HEK293 (cell line): ENCODE data around the gene ANKRD35.

Experiments
- BCL11A ChIP-seq: fragments of 450-650 bp; formaldehyde crosslinking; IDR thresholded peaks from 2 replicates; pipeline ENCODE4 v1.5.1; 2016; ENCODE audit warnings: low read depth, missing biosample characterization, missing genetic modification characterization
- KLF1 ChIP-seq: fragments of 450-650 bp; formaldehyde crosslinking; IDR thresholded peaks from 2 replicates; pipeline ENCODE4 v1.5.1; 2016; ENCODE audit warnings: missing biosample characterization, missing genetic modification characterization
- KLF10 ChIP-seq: fragments of 450-650 bp; IDR thresholded peaks from 2 replicates; pipeline ENCODE4 v1.5.1; 2018; ENCODE audit warnings: missing biosample characterization, mild to moderate bottlenecking, missing genetic modification characterization
- KLF8 ChIP-seq: fragments of 450-650 bp; formaldehyde crosslinking; IDR thresholded peaks from 2 replicates; pipeline ENCODE4 v1.5.1; 2016; ENCODE audit warnings: missing biosample characterization, missing genetic modification characterization
- KLF9 ChIP-seq: fragments of 450-650 bp; formaldehyde crosslinking; IDR thresholded peaks from 2 replicates; pipeline ENCODE4 v1.5.1; 2016; ENCODE audit warnings: missing biosample characterization, missing genetic modification characterization, low read depth
- MZF1 ChIP-seq: fragments of 450-650 bp; formaldehyde crosslinking; IDR thresholded peaks from 2 replicates; pipeline ENCODE4 v1.5.1; 2017; ENCODE audit warnings: missing biosample characterization, missing genetic modification characterization, borderline replicate concordance
- OVOL3 ChIP-seq: fragments of 450-650 bp; formaldehyde crosslinking; IDR thresholded peaks from 2 replicates; pipeline ENCODE4 v1.5.1; 2016; ENCODE audit warnings: missing biosample characterization, missing genetic modification characterization
- PATZ1 ChIP-seq: fragments of 450-650 bp; formaldehyde crosslinking; IDR thresholded peaks from 2 replicates; pipeline ENCODE4 v1.5.1; 2016; ENCODE audit warnings: missing biosample characterization, missing genetic modification characterization
- PRDM2 ChIP-seq: fragments of 450-650 bp; formaldehyde crosslinking; IDR thresholded peaks from 2 replicates; pipeline ENCODE4 v1.5.1; 2016; ENCODE audit warnings: missing biosample characterization, missing genetic modification characterization, borderline replicate concordance
- RBAK ChIP-seq: fragments of 450-650 bp; formaldehyde crosslinking; IDR thresholded peaks from 2 replicates; pipeline ENCODE4 v1.5.1; 2016; ENCODE audit warnings: missing biosample characterization, missing genetic modification characterization
- SP7 ChIP-seq: fragments of 450-650 bp; formaldehyde crosslinking; IDR thresholded peaks from 2 replicates; pipeline ENCODE4 v1.5.1; 2016; ENCODE audit warnings: missing biosample characterization, missing genetic modification characterization
- ZBTB21 ChIP-seq: fragments of 450-650 bp; formaldehyde crosslinking; IDR thresholded peaks from 2 replicates; pipeline ENCODE4 v1.5.1; 2017; ENCODE audit warnings: missing biosample characterization, missing genetic modification characterization
- ZBTB8A ChIP-seq: fragments of 450-650 bp; formaldehyde crosslinking; IDR thresholded peaks from 2 replicates; pipeline ENCODE4 v1.5.1; 2016; ENCODE audit warnings: missing biosample characterization, missing genetic modification characterization
- ZEB2 ChIP-seq: fragments of 450-650 bp; formaldehyde crosslinking; IDR thresholded peaks from 2 replicates; pipeline ENCODE4 v1.5.1; 2016; ENCODE audit warnings: missing biosample characterization, missing genetic modification characterization
- ZNF324 ChIP-seq: fragments of 450-650 bp; formaldehyde crosslinking; IDR thresholded peaks from 2 replicates; pipeline ENCODE4 v1.5.1; 2016; ENCODE audit warnings: missing biosample characterization, missing genetic modification characterization
- ZNF335 ChIP-seq: fragments of 450-650 bp; formaldehyde crosslinking; conservative IDR thresholded peaks from 2 replicates; pipeline ENCODE4 v1.5.1; 2016; ENCODE audit warnings: missing biosample characterization, missing genetic modification characterization
- ZNF423 ChIP-seq: fragments of 450-650 bp; formaldehyde crosslinking; IDR thresholded peaks from 2 replicates; pipeline ENCODE4 v1.5.1; 2016; ENCODE audit warnings: missing biosample characterization, missing genetic modification characterization
- ZNF501 ChIP-seq: fragments of 450-650 bp; formaldehyde crosslinking; IDR thresholded peaks from 2 replicates; pipeline ENCODE4 v1.5.1; 2016; ENCODE audit warnings: missing biosample characterization, missing genetic modification characterization
- ZNF529 ChIP-seq: fragments of 450-650 bp; formaldehyde crosslinking; IDR thresholded peaks from 2 replicates; pipeline ENCODE4 v1.5.1; 2017; ENCODE audit warnings: missing genetic modification characterization, missing biosample characterization; ENCODE audit not compliant: insufficient replicate concordance
- ZNF561 ChIP-seq: fragments of 450-650 bp; IDR thresholded peaks from 2 replicates; pipeline ENCODE4 v1.5.1; 2018; ENCODE audit warnings: missing biosample characterization, missing genetic modification characterization, borderline replicate concordance
- ZNF571 ChIP-seq: fragments of 450-650 bp; formaldehyde crosslinking; IDR thresholded peaks from 2 replicates; pipeline ENCODE4 v1.5.0; 2017; ENCODE audit warnings: missing biosample characterization, missing genetic modification characterization
- ZNF580 ChIP-seq: fragments of 450-650 bp; formaldehyde crosslinking; IDR thresholded peaks from 2 replicates; pipeline ENCODE4 v1.5.1; 2016; ENCODE audit warnings: missing biosample characterization, missing genetic modification characterization
- ZNF600 ChIP-seq: fragments of 450-650 bp; formaldehyde crosslinking; IDR thresholded peaks from 2 replicates; pipeline ENCODE4 v1.5.1; 2016; ENCODE audit warnings: missing biosample characterization, missing genetic modification characterization
- ZNF623 ChIP-seq: fragments of 450-650 bp; formaldehyde crosslinking; IDR thresholded peaks from 2 replicates; pipeline ENCODE4 v1.5.1; 2016; ENCODE audit warnings: missing biosample characterization, missing genetic modification characterization
- ZNF692 ChIP-seq: fragments of 450-650 bp; formaldehyde crosslinking; IDR thresholded peaks from 2 replicates; pipeline ENCODE4 v1.5.1; 2016; ENCODE audit warnings: missing biosample characterization, missing genetic modification characterization
- ZNF701 ChIP-seq: fragments of 450-650 bp; formaldehyde crosslinking; IDR thresholded peaks from 2 replicates; pipeline ENCODE4 v1.5.1; 2016; ENCODE audit warnings: missing biosample characterization, missing genetic modification characterization
- ZNF843 ChIP-seq: fragments of 450-650 bp; formaldehyde crosslinking; IDR thresholded peaks from 2 replicates; pipeline ENCODE4 v1.5.1; 2016; ENCODE audit warnings: missing biosample characterization, missing genetic modification characterization
- ZSCAN5A ChIP-seq: fragments of 450-650 bp; formaldehyde crosslinking; IDR thresholded peaks from 2 replicates; pipeline ENCODE4 v1.5.1; 2016; ENCODE audit warnings: missing biosample characterization, missing genetic modification characterization
- ZXDB ChIP-seq: fragments of 450-650 bp; formaldehyde crosslinking; IDR thresholded peaks from 2 replicates; pipeline ENCODE4 v1.5.1; 2016; ENCODE audit warnings: missing biosample characterization, missing genetic modification characterization

Gene ANKRD35

GRCh38 chr1:145927063-145927886 lies 41.6 kb upstream of the ANKRD35 start, which contains the start of gene RBM8A (continued):
- TF ChIP-seq KLF8 (tag by site-specific recombination) (peak; percentile 78; the same call in 1 of the 2 replicates), ZNF335 (peak; percentile 83), ZNF692 (tag by site-specific recombination) (peak; percentile 89), ZNF580 (tag by site-specific recombination) (peak; percentile 86), SP7 (tag by site-specific recombination) (peak; percentile 87), PATZ1 (tag by site-specific recombination) (peak; percentile 77), ZNF623 (tag by site-specific recombination) (peak; percentile 30), ZEB2 (peak; percentile 89), ZNF561 (0 out of 2 replicates have a peak, but pooled peaks have one; percentile 53), KLF9 (tag by site-specific recombination) (peak; percentile 98), ZBTB8A (tag by site-specific recombination) (peak; percentile 58), OVOL3 (tag by site-specific recombination) (0 out of 2 replicates have a peak, but pooled peaks have one; percentile 31), ZNF843 (tag by site-specific recombination) (peak; percentile 79), BCL11A (tag by site-specific recombination) (peak; percentile 80; the same call in 1 of the 2 replicates), ZNF701 (no peak), ZNF600 (peak; percentile 73), PRDM2 (no peak), RBAK (tag by site-specific recombination) (no peak), ZNF571 (tag by site-specific recombination) (no peak), ZNF529 (no peak), KLF10 (0 out of 2 replicates have a peak, but pooled peaks have one; percentile 52), KLF1 (tag by site-specific recombination) (peak; percentile 81), ZSCAN5A (no peak), ZBTB21 (tag by site-specific recombination) (0 out of 2 replicates have a peak, but pooled peaks have one; percentile 24), ZXDB (tag by site-specific recombination) (peak; percentile 93), ZNF501 (peak; percentile 96), ZNF324 (tag by site-specific recombination) (peak; percentile 72; the same call in 1 of the 2 replicates), MZF1 (tag by site-specific recombination) (no peak; the same call in 1 of the 2 replicates), ZNF423 (no peak)
